ENCODE measurements around the gene OOSP3.

- TF ChIP-seq, protein P1, sequence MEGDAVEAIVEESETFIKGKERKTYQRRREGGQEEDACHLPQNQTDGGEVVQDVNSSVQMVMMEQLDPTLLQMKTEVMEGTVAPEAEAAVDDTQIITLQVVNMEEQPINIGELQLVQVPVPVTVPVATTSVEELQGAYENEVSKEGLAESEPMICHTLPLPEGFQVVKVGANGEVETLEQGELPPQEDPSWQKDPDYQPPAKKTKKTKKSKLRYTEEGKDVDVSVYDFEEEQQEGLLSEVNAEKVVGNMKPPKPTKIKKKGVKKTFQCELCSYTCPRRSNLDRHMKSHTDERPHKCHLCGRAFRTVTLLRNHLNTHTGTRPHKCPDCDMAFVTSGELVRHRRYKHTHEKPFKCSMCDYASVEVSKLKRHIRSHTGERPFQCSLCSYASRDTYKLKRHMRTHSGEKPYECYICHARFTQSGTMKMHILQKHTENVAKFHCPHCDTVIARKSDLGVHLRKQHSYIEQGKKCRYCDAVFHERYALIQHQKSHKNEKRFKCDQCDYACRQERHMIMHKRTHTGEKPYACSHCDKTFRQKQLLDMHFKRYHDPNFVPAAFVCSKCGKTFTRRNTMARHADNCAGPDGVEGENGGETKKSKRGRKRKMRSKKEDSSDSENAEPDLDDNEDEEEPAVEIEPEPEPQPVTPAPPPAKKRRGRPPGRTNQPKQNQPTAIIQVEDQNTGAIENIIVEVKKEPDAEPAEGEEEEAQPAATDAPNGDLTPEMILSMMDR (IDR thresholded peaks at IDR 0.05 in 2 of 3, conservative IDR thresholded peaks at IDR 0.05 in 1 of 3; ENCODE audit: borderline replicate concordance in 1 of 3, insufficient read depth in 1 of 3, low read depth in 2 of 3, low read length in 2 of 3), result no peak
- TF ChIP-seq POLR2A (IDR thresholded peaks at IDR 0.05; ENCODE audit: borderline replicate concordance, extremely low read depth, insufficient read depth, insufficient read length) (no peak), ZFX (IDR thresholded peaks at IDR 0.05) (no peak), SRF (IDR thresholded peaks at IDR 0.05; ENCODE audit: low read depth) (no peak), EZH2 (IDR thresholded peaks at IDR 0.05) (no peak), JUND (IDR thresholded peaks at IDR 0.05) (no peak), CEBPB (IDR thresholded peaks at IDR 0.05; ENCODE audit: low read depth) (no peak), SIN3A (IDR thresholded peaks at IDR 0.05; ENCODE audit: low read depth) (no peak), ELF1 (IDR thresholded peaks at IDR 0.05; ENCODE audit: borderline replicate concordance, low read depth) (no peak)
- TF ChIP-seq, protein P2, sequence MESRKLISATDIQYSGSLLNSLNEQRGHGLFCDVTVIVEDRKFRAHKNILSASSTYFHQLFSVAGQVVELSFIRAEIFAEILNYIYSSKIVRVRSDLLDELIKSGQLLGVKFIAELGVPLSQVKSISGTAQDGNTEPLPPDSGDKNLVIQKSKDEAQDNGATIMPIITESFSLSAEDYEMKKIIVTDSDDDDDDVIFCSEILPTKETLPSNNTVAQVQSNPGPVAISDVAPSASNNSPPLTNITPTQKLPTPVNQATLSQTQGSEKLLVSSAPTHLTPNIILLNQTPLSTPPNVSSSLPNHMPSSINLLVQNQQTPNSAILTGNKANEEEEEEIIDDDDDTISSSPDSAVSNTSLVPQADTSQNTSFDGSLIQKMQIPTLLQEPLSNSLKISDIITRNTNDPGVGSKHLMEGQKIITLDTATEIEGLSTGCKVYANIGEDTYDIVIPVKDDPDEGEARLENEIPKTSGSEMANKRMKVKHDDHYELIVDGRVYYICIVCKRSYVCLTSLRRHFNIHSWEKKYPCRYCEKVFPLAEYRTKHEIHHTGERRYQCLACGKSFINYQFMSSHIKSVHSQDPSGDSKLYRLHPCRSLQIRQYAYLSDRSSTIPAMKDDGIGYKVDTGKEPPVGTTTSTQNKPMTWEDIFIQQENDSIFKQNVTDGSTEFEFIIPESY (IDR thresholded peaks at IDR 0.05; ENCODE audit: extremely low read depth, insufficient replicate concordance, low read length), result no peak
- TF ChIP-seq, protein P3, sequence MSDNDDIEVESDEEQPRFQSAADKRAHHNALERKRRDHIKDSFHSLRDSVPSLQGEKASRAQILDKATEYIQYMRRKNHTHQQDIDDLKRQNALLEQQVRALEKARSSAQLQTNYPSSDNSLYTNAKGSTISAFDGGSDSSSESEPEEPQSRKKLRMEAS (IDR thresholded peaks at IDR 0.05), result no peak
These were observed 45.2 kb downstream of the OOSP3 start for GRCh38 chr11:59923813-59924212.
